Smooth muscle cell (in vitro differentiated cells): Measurements from ENCODE around the gene MYOC. TPM values are rescaled to one million over a fixed set of nuclear protein-coding genes. Genes with fewer than 3 reads are reported as not detected.

ENCODE experiments used
- DNase-seq: peaks from one replicate; lab custom pipeline; 2025; ENCODE audit not compliant: unreplicated experiment; lab: John Stamatoyannopoulos, UW
- H2AFZ ChIP-seq: fragments of 200-600 bp; sonication (generic); 2 replicates; pipeline ENCODE4 v1.6.0; 2016; ENCODE audit warnings: antibody characterized with exemption, low read depth, mild to moderate bottlenecking
- H3F3A ChIP-seq: fragments of 200-600 bp; sonication (generic); 2 replicates; pipeline ENCODE4 v1.6.0; 2017; ENCODE audit warnings: antibody characterized with exemption, low read depth
- H3K27ac ChIP-seq: fragments of 200-600 bp; sonication (generic); 2 replicates; pipeline ENCODE4 v1.5.1; 2016; ENCODE audit warnings: low read depth, mild to moderate bottlenecking
- H3K27me3 ChIP-seq: fragments of 200-600 bp; sonication (generic); 2 replicates; pipeline ENCODE4 v1.6.1; 2016; ENCODE audit warnings: low read depth, mild to moderate bottlenecking
- H3K36me3 ChIP-seq: fragments of 200-600 bp; sonication (generic); 2 replicates; pipeline ENCODE4 v1.5.1; 2016; ENCODE audit warnings: low read depth
- H3K4me1 ChIP-seq: fragments of 200-600 bp; sonication (generic); 2 replicates; pipeline ENCODE4 v1.5.1; 2016; ENCODE audit warnings: low read depth
- H3K4me2 ChIP-seq: fragments of 200-600 bp; sonication (generic); 2 replicates; pipeline ENCODE4 v1.6.0; 2016; ENCODE audit warnings: mild to moderate bottlenecking
- H3K4me3 ChIP-seq: fragments of 200-600 bp; sonication (generic); 2 replicates; pipeline ENCODE4 v1.5.1; 2016; ENCODE audit warnings: mild to moderate bottlenecking
- H3K79me2 ChIP-seq: fragments of 200-600 bp; sonication (generic); 2 replicates; pipeline ENCODE4 v1.6.0; 2016; ENCODE audit warnings: low read depth, mild to moderate bottlenecking
- H3K9ac ChIP-seq: fragments of 200-600 bp; sonication (generic); 2 replicates; pipeline ENCODE4 v1.6.0; 2016; ENCODE audit warnings: low read depth
- H3K9me3 ChIP-seq: fragments of 200-600 bp; sonication (generic); replicated peaks from 2 replicates; pipeline ENCODE4 v1.5.1; 2016; ENCODE audit warnings: low read depth
- H4K20me1 ChIP-seq: fragments of 200-600 bp; sonication (generic); 2 replicates; pipeline ENCODE4 v1.6.0; 2016; ENCODE audit warnings: low read depth
- CTCF ChIP-seq: fragments of 200-600 bp; sonication (generic); IDR thresholded peaks from 2 replicates; pipeline ENCODE4 v1.5.1; 2017; ENCODE audit warnings: borderline replicate concordance, mild to moderate bottlenecking, antibody characterized with exemption; ENCODE audit not compliant: insufficient read depth, poor library complexity, severe bottlenecking
- WGBS: methylation state at CpG from one replicate; pipeline ENCODE4 v1.1.7; 2016; ENCODE audit warnings: low lambda C conversion rate; 5-methylcytosine and 5-hydroxymethylcytosine counted together
- polyA plus RNA-seq: library from polyadenylated mRNA; unstranded; fragments of >200 nt; fragmentation: Nextera tagmentation; extraction: Ambion mirVana; gene quantifications from 2 replicates; pipeline ENCODE4 v1.2.1, GENCODE V29; 2016
- total RNA-seq: library from RNA; depleted of rRNA; stranded (reverse); fragments of >200 nt; gene quantifications from 2 replicates; pipeline ENCODE4 v1.2.3, GENCODE V29; 2014

MYOC gene
- total and polyA plus RNA-seq, 2 experiments from 2014 or later, result not detected

DNA sequence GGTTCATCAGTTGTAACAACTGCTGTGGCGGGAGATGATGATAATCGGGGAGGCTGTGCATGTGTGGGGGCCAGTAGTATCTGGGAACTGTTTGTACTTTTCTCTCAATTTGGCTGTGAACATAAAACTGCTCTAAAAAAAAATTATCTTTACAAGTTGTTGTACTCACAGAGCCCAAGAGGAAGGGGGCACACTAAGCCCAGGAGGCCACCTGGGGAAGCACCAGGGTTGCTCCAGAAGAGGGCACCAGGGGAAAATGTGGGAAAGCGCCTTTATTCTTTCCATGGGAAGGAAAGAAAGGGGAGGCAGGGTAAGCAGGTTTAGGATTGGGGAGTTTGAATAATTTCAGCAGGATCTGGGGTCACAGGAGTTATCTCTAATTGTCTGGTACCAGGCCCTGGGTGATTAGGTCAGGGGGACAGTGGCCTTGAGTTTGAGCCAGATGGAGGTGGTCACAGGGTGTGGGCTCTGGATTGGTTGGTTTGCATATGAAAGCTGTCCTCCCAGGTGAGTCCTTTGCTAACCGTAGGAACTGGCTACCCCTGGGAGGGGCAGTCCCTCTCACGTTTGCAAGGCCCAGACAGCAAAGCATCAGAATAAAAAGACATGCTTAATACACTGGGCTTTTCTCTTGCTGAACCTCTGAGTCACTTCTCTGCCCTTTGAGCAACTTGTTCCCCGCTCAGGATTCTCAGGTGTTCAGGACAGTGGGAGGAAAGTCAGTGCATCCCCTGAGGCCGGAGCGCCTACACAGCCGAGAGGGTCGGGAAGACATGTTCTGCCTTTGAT, 11.2 kb downstream of the MYOC start:
- H3K4me2 ChIP-seq, result no peak overlapping the region
- no peaks in the 10 kb centered on the region for H3F3A ChIP-seq
- H3K36me3 ChIP-seq, result no peaks in the 10 kb centered on the region
- no peaks in the 10 kb centered on the region for H3K27me3 ChIP-seq
- no peak for TF ChIP-seq CTCF
- H3K9ac ChIP-seq, result no peak overlapping the region
- no peak overlapping the region for H3K4me3 ChIP-seq
- no peak overlapping the region for H3K27ac ChIP-seq
- DNase-seq, result no peak
- no peak overlapping the region for H2AFZ ChIP-seq
- no peaks in the 10 kb centered on the region for H4K20me1 ChIP-seq
- H3K4me1 ChIP-seq, result no peaks in the 10 kb centered on the region
- 53% methylated on average over 10 of the region's 10 CpGs for WGBS
- no peaks in the 10 kb centered on the region for H3K9me3 ChIP-seq
- no peaks in the 10 kb centered on the region for H3K79me2 ChIP-seq

GRCh38 chr1:171640225-171640624, 12.3 kb downstream of the MYOC start:
- Histone ChIP-seq H2AFZ (no peak overlapping the region), H3K9ac (no peak overlapping the region), H3K79me2 (no peaks in the 10 kb centered on the region), H3K4me2 (no peak overlapping the region), H3K4me1 (no peaks in the 10 kb centered on the region), H4K20me1 (no peaks in the 10 kb centered on the region), H3K9me3 (no peaks in the 10 kb centered on the region), H3K27me3 (no peaks in the 10 kb centered on the region), H3F3A (no peaks in the 10 kb centered on the region), H3K4me3 (no peak overlapping the region), H3K36me3 (no peaks in the 10 kb centered on the region), H3K27ac (no peak overlapping the region)
- 96% methylated on average over 1 of the region's 1 CpG for WGBS
- no peak for TF ChIP-seq CTCF
- DNase-seq, result no peak

DNA sequence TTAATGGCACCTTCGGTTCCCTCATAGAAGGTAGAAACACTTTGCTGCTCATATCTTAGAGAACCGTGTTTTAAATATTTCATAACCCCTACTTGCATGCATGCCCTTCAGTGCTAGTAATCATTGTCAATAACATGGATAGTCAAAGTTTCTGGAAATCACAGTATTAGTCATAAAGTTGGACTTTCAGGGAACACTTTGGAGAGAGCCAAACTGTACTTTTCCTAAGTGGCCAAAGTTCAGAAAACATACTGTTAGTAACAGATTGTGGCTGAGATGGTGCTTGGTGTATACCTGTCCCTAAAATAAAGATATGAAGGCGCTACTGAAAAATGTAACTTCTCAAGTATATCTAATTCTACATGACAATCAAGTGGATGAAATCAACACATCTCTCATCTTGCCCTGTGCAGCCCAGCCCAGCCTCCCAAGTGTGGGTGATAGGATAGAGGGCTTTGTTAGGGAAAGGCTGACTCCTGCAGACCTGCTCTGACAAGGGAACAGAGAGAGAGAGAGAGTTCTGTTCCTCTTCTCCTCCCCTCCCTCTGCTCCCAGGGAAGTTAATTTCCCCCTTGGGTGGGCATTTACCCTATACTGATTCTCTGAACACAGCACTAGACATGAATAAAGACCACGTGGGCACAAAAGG, 14.4 kb downstream of the MYOC start:
- H3K36me3 ChIP-seq, result no peaks in the 10 kb centered on the region
- H3K9ac ChIP-seq, result no peak overlapping the region
- H3K4me1 ChIP-seq, result no peaks in the 10 kb centered on the region
- no peaks in the 10 kb centered on the region for H3K27me3 ChIP-seq
- H2AFZ ChIP-seq, result no peak overlapping the region
- no peak overlapping the region for H3K27ac ChIP-seq
- H3F3A ChIP-seq, result no peaks in the 10 kb centered on the region
- no peaks in the 10 kb centered on the region for H3K9me3 ChIP-seq
- no peak overlapping the region for H3K4me3 ChIP-seq
- no peaks in the 10 kb centered on the region for H3K79me2 ChIP-seq
- no peak for DNase-seq
- no peaks in the 10 kb centered on the region for H4K20me1 ChIP-seq
- H3K4me2 ChIP-seq, result no peak overlapping the region
- no peak for TF ChIP-seq CTCF
- 77% methylated on average over 4 of the region's 4 CpGs for WGBS
